ENCODE data around the gene MCC.

DNA sequence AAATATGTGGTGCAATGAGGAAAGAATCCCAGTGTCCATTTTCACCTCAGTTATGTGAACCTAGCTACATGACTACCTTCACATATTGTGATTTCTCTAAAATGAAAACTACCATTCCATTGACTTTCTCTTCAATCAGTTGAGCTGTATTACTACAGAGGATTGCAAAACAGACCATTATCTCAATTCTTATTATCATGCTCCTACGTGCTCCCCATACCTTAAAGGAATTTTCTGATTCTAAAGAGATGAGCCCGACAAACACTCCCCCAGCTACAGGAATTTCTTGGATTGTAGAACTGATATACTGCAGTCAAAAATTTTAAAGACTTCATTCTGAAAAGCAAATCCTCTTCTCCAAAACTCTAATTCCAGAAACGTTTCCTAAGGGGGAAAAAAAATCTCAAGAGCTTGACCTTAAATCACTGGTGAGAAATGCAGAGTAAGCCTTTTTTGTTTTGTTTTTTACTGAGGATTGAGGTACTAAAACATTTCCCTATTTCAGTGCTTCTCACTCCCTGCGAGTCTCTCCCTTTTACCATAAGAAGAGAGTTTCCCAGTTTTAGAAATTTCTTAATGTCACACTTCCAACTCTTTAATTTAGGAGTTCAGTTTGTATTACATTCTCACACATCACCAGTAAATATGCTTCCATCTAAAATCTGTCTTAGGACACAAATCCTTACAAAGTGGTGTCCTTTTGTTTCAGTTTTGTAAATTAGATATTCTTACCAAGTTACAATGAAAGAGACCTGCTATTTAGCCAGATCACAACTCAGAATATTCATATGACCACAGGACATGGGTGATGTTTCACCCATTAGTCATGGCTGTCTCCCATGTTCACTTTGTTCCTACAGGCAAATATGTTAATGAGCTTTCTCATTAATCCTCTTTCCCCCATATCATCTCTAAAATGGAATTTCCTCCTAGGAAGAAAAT lies 257.3 kb downstream of the MCC start:
- TF ChIP-seq, protein P1, sequence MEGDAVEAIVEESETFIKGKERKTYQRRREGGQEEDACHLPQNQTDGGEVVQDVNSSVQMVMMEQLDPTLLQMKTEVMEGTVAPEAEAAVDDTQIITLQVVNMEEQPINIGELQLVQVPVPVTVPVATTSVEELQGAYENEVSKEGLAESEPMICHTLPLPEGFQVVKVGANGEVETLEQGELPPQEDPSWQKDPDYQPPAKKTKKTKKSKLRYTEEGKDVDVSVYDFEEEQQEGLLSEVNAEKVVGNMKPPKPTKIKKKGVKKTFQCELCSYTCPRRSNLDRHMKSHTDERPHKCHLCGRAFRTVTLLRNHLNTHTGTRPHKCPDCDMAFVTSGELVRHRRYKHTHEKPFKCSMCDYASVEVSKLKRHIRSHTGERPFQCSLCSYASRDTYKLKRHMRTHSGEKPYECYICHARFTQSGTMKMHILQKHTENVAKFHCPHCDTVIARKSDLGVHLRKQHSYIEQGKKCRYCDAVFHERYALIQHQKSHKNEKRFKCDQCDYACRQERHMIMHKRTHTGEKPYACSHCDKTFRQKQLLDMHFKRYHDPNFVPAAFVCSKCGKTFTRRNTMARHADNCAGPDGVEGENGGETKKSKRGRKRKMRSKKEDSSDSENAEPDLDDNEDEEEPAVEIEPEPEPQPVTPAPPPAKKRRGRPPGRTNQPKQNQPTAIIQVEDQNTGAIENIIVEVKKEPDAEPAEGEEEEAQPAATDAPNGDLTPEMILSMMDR (IDR thresholded peaks at IDR 0.05) = no peak
- TF ChIP-seq POLR2A (IDR thresholded peaks at IDR 0.05) = no peak

Measured in uterus (tissue), 2 donors.